Measurements from ENCODE around the gene ELANE. TPM values are rescaled to one million over a fixed set of nuclear protein-coding genes. Genes with fewer than 3 reads are reported as not detected.
"Not testable (repeated sequence)": the region's sequence is repeated elsewhere in the genome, so short reads cannot be mapped to it uniquely, and the experiment has no call there.

The ELANE gene
- total RNA-seq, 1 donor, result 0.09 TPM

GRCh38 chr19:850979-851335 is 1.1 kb upstream of the ELANE start:
- TF ChIP-seq CTCF (IDR thresholded peaks at IDR 0.05; ENCODE audit: insufficient read depth, low read length), result no peak
- no peak overlapping the region for H3K4me3 ChIP-seq (ENCODE audit: low read depth, low read length)
- DNase-seq (ENCODE audit: low read depth), result no peak

GRCh38 chr19:853014-853585 is 997 bp downstream of the ELANE start:
- TF ChIP-seq CTCF (IDR thresholded peaks at IDR 0.05; ENCODE audit: insufficient read depth, low read length), result no peak
- DNase-seq (ENCODE audit: low read depth), result no peak

GRCh38 chr19:853614-854220 is 1.6 kb downstream of the ELANE start:
- DNase-seq (ENCODE audit: low read depth); H3K4me3 ChIP-seq (ENCODE audit: low read depth, low read length): not testable (repeated sequence)

More at GRCh38 chr19:853014-853585, 997 bp downstream of the ELANE start:
- no peak overlapping the region for H3K4me3 ChIP-seq (ENCODE audit: low read depth, low read length)

DNA sequence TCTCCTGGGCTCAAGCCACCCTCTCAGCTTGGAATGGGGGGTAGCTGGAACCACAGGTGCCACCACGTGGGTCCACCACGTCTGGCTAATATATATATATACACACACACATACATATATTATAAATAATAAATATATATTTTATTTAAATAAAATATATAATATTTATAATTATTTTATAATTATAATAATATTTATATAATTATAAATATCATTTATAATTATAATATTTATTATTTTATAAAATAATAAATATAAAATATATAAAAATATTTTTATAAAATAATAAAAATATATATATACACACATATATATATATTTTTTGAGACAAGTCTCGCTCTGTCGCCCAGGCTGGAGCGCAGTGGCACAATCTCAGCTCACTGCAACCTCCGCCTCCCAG is 2.4 kb downstream of the ELANE start:
- TF ChIP-seq CTCF (IDR thresholded peaks at IDR 0.05; ENCODE audit: insufficient read depth, low read length), result no peak
- no peak for DNase-seq (ENCODE audit: low read depth)
- H3K4me3 ChIP-seq (ENCODE audit: low read depth, low read length), result no peak overlapping the region

DNA sequence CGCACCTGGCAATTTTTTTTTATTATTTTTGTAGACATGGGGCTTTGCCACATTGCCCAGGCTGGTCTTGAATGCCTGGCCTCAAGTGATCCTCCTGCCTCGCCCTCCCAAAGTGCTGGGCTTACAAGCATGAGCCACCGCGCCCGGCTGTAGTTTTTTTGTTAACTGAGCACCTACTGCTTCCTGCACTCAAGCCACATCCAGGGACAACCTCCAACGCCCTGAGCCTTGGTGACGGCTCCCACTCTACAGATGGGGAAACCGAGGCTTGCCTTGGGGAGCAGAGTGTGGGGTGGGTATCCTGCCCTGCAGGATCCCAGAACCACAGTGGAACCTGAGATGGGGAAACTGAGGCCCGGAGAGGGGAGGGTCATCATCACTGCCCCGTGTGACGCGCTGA is 3.0 kb downstream of the ELANE start:
- no peak for TF ChIP-seq CTCF (IDR thresholded peaks at IDR 0.05; ENCODE audit: insufficient read depth, low read length)
- no peak overlapping the region for H3K4me3 ChIP-seq (ENCODE audit: low read depth, low read length)
- no peak for DNase-seq (ENCODE audit: low read depth)

DNA sequence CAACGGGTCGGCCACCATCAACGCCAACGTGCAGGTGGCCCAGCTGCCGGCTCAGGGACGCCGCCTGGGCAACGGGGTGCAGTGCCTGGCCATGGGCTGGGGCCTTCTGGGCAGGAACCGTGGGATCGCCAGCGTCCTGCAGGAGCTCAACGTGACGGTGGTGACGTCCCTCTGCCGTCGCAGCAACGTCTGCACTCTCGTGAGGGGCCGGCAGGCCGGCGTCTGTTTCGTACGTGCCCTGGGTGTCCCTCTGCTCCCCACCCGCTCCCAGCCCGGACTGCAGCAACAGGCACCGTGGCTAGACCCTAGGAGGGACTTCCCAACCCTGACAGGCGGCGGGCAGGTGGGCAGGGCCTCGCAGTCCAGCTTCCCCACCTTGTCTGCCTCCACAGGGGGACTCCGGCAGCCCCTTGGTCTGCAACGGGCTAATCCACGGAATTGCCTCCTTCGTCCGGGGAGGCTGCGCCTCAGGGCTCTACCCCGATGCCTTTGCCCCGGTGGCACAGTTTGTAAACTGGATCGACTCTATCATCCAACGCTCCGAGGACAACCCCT is 3.5 kb downstream of the ELANE start:
- no peak overlapping the region for H3K4me3 ChIP-seq (ENCODE audit: low read depth, low read length)
- TF ChIP-seq CTCF (IDR thresholded peaks at IDR 0.05; ENCODE audit: insufficient read depth, low read length), result no peak

GRCh38 chr19:858284-858683 is 6.2 kb downstream of the ELANE start:
- DNase-seq (ENCODE audit: low read depth), result no peak

More for the DNA sequence above, 3.5 kb downstream of the ELANE start:
- DNase-seq (ENCODE audit: low read depth), result no peak

More at GRCh38 chr19:858284-858683, 6.2 kb downstream of the ELANE start:
- H3K4me3 ChIP-seq (ENCODE audit: low read depth, low read length), result no peak overlapping the region
- TF ChIP-seq CTCF (IDR thresholded peaks at IDR 0.05; ENCODE audit: insufficient read depth, low read length), result no peak

Measured in fibroblast of the aortic adventitia (primary cell).